K562 (cell line): ENCODE measurements around the gene SLC6A6. TPM values are rescaled to one million over a fixed set of nuclear protein-coding genes. Genes with fewer than 3 reads are reported as not detected.
A peak's percentile ranks its signal among the peaks of the same experiment; 100 is the strongest.

ENCODE experiments used
- ARID2 ChIP-seq: fragments of 450-650 bp; IDR thresholded peaks from 2 replicates; pipeline ENCODE4 v1.6.1; 2017; ENCODE audit warnings: antibody characterized with exemption, mild to moderate bottlenecking
- BHLHE40 ChIP-seq: IDR thresholded peaks from 2 replicates; pipeline ENCODE4 v1.6.1; 2011; ENCODE audit warnings: low read length, improper control_type of control experiment
- CHD2 ChIP-seq: IDR thresholded peaks from 2 replicates; pipeline ENCODE4 v1.6.1; 2011; ENCODE audit warnings: low read depth, low read length
- EP300 ChIP-seq: IDR thresholded peaks from 2 replicates; pipeline ENCODE4 v1.6.1; 2012; ENCODE audit warnings: low read length, improper control_type of control experiment
- FUS ChIP-seq: fragments of 200-400 bp; formaldehyde crosslinking; optimal IDR thresholded peaks from 2 replicates; pipeline ENCODE3; 2017; ENCODE audit warnings: low read depth, low read length
- GTF2F1 ChIP-seq: IDR thresholded peaks from 2 replicates; pipeline ENCODE4 v1.6.1; 2011; ENCODE audit warnings: low read depth, low read length, improper control_type of control experiment
- KDM2B ChIP-seq: fragments of 250-450 bp; sonication (Bioruptor Pico); IDR thresholded peaks from 2 replicates; pipeline ENCODE4 v1.8.0; 2021; ENCODE audit warnings: mild to moderate bottlenecking, moderate library complexity
- MTA3 ChIP-seq: fragments of 450-650 bp; formaldehyde crosslinking; IDR thresholded peaks from 2 replicates; pipeline ENCODE4 v1.6.1; 2017; ENCODE audit warnings: mild to moderate bottlenecking, borderline replicate concordance
- NFIC ChIP-seq: fragments of 450-650 bp; IDR thresholded peaks from 2 replicates; pipeline ENCODE4 v1.6.1; 2017; ENCODE audit warnings: mild to moderate bottlenecking, inconsistent platforms
- NR2C2 ChIP-seq, 2 experiments: fragments of 200-800 bp in 1 of 2; sonication (Bioruptor generic) in 1 of 2; sonication (generic) in 1 of 2; formaldehyde crosslinking in 1 of 2; IDR thresholded peaks; 2 replicates each; pipeline versions ENCODE4 v1.6.1 to v1.8.0; 2016 to 2022; ENCODE audit warnings: mild to moderate bottlenecking in 1 of 2, missing compliant biosample characterization in 1 of 2, missing genetic modification characterization in 1 of 2, missing genetic modification reagents in 1 of 2
- PHF20 ChIP-seq: fragments of 450-650 bp; IDR thresholded peaks from 2 replicates; pipeline ENCODE4 v1.6.1; 2018; ENCODE audit not compliant: partially characterized antibody
- PHTF2 ChIP-seq: fragments of 250-450 bp; sonication (Bioruptor Pico); IDR thresholded peaks from 2 replicates; pipeline ENCODE4 v1.5.0; 2021; ENCODE audit warnings: mild to moderate bottlenecking
- PPARD ChIP-seq: fragments of 250-450 bp; sonication (Bioruptor Pico); IDR thresholded peaks from 2 replicates; pipeline ENCODE4 v1.8.0; 2022; ENCODE audit warnings: inconsistent platforms, mild to moderate bottlenecking, moderate library complexity
- RCOR1 ChIP-seq, 2 experiments: IDR thresholded peaks; 2 replicates each; pipeline ENCODE4 v1.6.1; 2012; ENCODE audit warnings: low read depth in 2 of 2, low read length in 2 of 2, borderline replicate concordance in 1 of 2, improper control_type of control experiment in 1 of 2
- SP1 ChIP-seq: sonication (generic); formaldehyde crosslinking; IDR thresholded peaks from 2 replicates; pipeline ENCODE4 v1.8.1; 2022; ENCODE audit warnings: mild to moderate bottlenecking, missing genetic modification reagents
- XRCC4 ChIP-seq: IDR thresholded peaks from one replicate; pipeline ENCODE4 v1.6.1; 2011; ENCODE audit not compliant: insufficient read depth, insufficient read length; ENCODE audit errors: extremely low read depth
- ZNF263 ChIP-seq: sonication (generic); formaldehyde crosslinking; IDR thresholded peaks from 2 replicates; pipeline ENCODE4 v1.8.0; 2022; ENCODE audit warnings: mild to moderate bottlenecking, missing genetic modification reagents, borderline replicate concordance
- ZNF354B ChIP-seq: fragments of 250-450 bp; sonication (Bioruptor Pico); IDR thresholded peaks from 2 replicates; pipeline ENCODE4 v1.4.0; 2020
- ZNF444 ChIP-seq: fragments of 250-450 bp; sonication (Bioruptor Pico); IDR thresholded peaks from 2 replicates; pipeline ENCODE4 v1.4.0; 2020; ENCODE audit warnings: mild to moderate bottlenecking, moderate library complexity
- ZNF584 ChIP-seq: fragments of 200-800 bp; sonication (Bioruptor generic); IDR thresholded peaks from 2 replicates; pipeline ENCODE4 v1.6.1; 2016; ENCODE audit warnings: low read depth, mild to moderate bottlenecking, missing genetic modification characterization, missing compliant biosample characterization
- polyA plus RNA-seq, 8 experiments: library from polyadenylated mRNA; depleted of rRNA in 4 of 8; stranded (reverse) in 5 of 8; unstranded in 3 of 8; fragments of >200 nt; fragmentation: Nextera tagmentation in 2 of 8; fragmentation: Illumina TruSeq in 1 of 8; extraction: Ambion mirVana in 2 of 8; extraction: Trizol in 1 of 8; gene quantifications; 2 replicates each; pipeline versions ENCODE4 v1.2.1 to v1.2.3, GENCODE V29; 2011 to 2014; ENCODE audit warnings: inconsistent platforms in 1 of 8, missing spikeins in 1 of 8
- total RNA-seq, 7 experiments: library from RNA; depleted of rRNA in 6 of 7; stranded (reverse); fragments of >200 nt in 6 of 7; fragmentation: Illumina TruSeq in 2 of 7; extraction: Trizol in 2 of 7; gene quantifications; 2 replicates each; pipeline versions ENCODE4 v1.2.1 to v1.2.3, GENCODE V29; 2011 to 2021; ENCODE audit warnings: low replicate concordance in 1 of 7
- TF ChIP-seq, protein P1 (sequence below): fragments of 250-450 bp; sonication (Bioruptor Pico); IDR thresholded peaks from 2 replicates; pipeline ENCODE4 v1.8.0; 2021; ENCODE audit warnings: mild to moderate bottlenecking, moderate library complexity
- TF ChIP-seq, protein P2 (sequence below): fragments of 200-800 bp; sonication (Bioruptor generic); IDR thresholded peaks from 2 replicates; pipeline ENCODE4 v1.6.1; 2017; ENCODE audit warnings: missing genetic modification characterization, missing compliant biosample characterization
- TF ChIP-seq, protein P3 (sequence below): sonication (generic); formaldehyde crosslinking; IDR thresholded peaks from 2 replicates; pipeline ENCODE4 v1.8.1; 2023; ENCODE audit warnings: mild to moderate bottlenecking, missing genetic modification reagents
- TF ChIP-seq, protein P4 (sequence below): fragments of 250-450 bp; sonication (Bioruptor Pico); IDR thresholded peaks from 2 replicates; pipeline ENCODE4 v1.5.0; 2022; ENCODE audit warnings: mild to moderate bottlenecking

Gene SLC6A6
- total and polyA plus RNA-seq, 9 of the 15 experiments (the other 6 are each of a cell fraction or from before 2014, with no cell fraction given) = 12.3 to 203 (median 93.2) TPM

- TF ChIP-seq, protein P1, sequence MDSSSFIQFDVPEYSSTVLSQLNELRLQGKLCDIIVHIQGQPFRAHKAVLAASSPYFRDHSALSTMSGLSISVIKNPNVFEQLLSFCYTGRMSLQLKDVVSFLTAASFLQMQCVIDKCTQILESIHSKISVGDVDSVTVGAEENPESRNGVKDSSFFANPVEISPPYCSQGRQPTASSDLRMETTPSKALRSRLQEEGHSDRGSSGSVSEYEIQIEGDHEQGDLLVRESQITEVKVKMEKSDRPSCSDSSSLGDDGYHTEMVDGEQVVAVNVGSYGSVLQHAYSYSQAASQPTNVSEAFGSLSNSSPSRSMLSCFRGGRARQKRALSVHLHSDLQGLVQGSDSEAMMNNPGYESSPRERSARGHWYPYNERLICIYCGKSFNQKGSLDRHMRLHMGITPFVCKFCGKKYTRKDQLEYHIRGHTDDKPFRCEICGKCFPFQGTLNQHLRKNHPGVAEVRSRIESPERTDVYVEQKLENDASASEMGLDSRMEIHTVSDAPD (CRISPR knock-in tag) = no peak
- 0 out of 2 replicates have a peak, but pooled peaks have one; percentile 0 for TF ChIP-seq NR2C2 (CRISPR knock-in tag; IDR thresholded peaks at IDR 0.05)
- TF ChIP-seq NR2C2 (tag; IDR thresholded peaks at IDR 0.05) = peak; percentile 63
- peak; percentile 49; the same call in 1 of the 2 replicates for TF ChIP-seq ARID2
- TF ChIP-seq ZNF263 (CRISPR knock-in tag) = peak; percentile 64; the same call in 1 of the 2 replicates
- TF ChIP-seq PHF20 = peak; percentile 78
- 0 out of 2 replicates have a peak, but pooled peaks have one; percentile 14 for TF ChIP-seq EP300
- no peak for TF ChIP-seq CHD2
- no peak for TF ChIP-seq ZNF354B (CRISPR knock-in tag)
- TF ChIP-seq, protein P2, sequence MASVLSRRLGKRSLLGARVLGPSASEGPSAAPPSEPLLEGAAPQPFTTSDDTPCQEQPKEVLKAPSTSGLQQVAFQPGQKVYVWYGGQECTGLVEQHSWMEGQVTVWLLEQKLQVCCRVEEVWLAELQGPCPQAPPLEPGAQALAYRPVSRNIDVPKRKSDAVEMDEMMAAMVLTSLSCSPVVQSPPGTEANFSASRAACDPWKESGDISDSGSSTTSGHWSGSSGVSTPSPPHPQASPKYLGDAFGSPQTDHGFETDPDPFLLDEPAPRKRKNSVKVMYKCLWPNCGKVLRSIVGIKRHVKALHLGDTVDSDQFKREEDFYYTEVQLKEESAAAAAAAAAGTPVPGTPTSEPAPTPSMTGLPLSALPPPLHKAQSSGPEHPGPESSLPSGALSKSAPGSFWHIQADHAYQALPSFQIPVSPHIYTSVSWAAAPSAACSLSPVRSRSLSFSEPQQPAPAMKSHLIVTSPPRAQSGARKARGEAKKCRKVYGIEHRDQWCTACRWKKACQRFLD (CRISPR knock-in tag) = peak; percentile 65
- TF ChIP-seq ZNF584 = no peak
- TF ChIP-seq SP1 = 0 out of 2 replicates have a peak, but pooled peaks have one; percentile 70
- 0 out of 4 replicates have a peak, but pooled peaks of 1 of the 2 experiments have one; percentile 28 for TF ChIP-seq RCOR1 (IDR thresholded peaks at IDR 0.05; ENCODE audit: borderline replicate concordance in 1 of 2, low read depth in 2 of 2, low read length in 2 of 2)
- TF ChIP-seq, protein P3, sequence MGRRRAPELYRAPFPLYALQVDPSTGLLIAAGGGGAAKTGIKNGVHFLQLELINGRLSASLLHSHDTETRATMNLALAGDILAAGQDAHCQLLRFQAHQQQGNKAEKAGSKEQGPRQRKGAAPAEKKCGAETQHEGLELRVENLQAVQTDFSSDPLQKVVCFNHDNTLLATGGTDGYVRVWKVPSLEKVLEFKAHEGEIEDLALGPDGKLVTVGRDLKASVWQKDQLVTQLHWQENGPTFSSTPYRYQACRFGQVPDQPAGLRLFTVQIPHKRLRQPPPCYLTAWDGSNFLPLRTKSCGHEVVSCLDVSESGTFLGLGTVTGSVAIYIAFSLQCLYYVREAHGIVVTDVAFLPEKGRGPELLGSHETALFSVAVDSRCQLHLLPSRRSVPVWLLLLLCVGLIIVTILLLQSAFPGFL (CRISPR knock-in tag) = no peak
- TF ChIP-seq FUS = no peak
- TF ChIP-seq GTF2F1 = no peak
- peak; percentile 95 for TF ChIP-seq KDM2B
- TF ChIP-seq PPARD = no peak
- TF ChIP-seq XRCC4 = no peak
- TF ChIP-seq ZNF444 (CRISPR knock-in tag) = no peak
- TF ChIP-seq NFIC = no peak
- TF ChIP-seq PHTF2 (CRISPR knock-in tag) = no peak
- peak; percentile 79 for TF ChIP-seq BHLHE40
- 0 out of 2 replicates have a peak, but pooled peaks have one; percentile 10 for TF ChIP-seq MTA3
- TF ChIP-seq, protein P4, sequence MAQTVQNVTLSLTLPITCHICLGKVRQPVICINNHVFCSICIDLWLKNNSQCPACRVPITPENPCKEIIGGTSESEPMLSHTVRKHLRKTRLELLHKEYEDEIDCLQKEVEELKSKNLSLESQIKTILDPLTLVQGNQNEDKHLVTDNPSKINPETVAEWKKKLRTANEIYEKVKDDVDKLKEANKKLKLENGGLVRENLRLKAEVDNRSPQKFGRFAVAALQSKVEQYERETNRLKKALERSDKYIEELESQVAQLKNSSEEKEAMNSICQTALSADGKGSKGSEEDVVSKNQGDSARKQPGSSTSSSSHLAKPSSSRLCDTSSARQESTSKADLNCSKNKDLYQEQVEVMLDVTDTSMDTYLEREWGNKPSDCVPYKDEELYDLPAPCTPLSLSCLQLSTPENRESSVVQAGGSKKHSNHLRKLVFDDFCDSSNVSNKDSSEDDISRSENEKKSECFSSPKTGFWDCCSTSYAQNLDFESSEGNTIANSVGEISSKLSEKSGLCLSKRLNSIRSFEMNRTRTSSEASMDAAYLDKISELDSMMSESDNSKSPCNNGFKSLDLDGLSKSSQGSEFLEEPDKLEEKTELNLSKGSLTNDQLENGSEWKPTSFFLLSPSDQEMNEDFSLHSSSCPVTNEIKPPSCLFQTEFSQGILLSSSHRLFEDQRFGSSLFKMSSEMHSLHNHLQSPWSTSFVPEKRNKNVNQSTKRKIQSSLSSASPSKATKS (CRISPR knock-in tag) = no peak
Measured at GRCh38 chr3:14402304-14402811, at the start of gene SLC6A6 (continued).
